HG02981 (cell line): ENCODE results near the gene TTC19.
"Not testable (repeated sequence)": the region's sequence is repeated elsewhere in the genome, so short reads cannot be mapped to it uniquely, and the experiment has no call there.

Experiments used
- ATAC-seq: cut with Tn5 transposase; IDR thresholded peaks from one replicate; pipeline ENCODE4 v1.9.1; 2021; ENCODE audit warnings: mild to moderate bottlenecking, moderate library complexity; ENCODE audit not compliant: unreplicated experiment

The TTC19 gene

DNA sequence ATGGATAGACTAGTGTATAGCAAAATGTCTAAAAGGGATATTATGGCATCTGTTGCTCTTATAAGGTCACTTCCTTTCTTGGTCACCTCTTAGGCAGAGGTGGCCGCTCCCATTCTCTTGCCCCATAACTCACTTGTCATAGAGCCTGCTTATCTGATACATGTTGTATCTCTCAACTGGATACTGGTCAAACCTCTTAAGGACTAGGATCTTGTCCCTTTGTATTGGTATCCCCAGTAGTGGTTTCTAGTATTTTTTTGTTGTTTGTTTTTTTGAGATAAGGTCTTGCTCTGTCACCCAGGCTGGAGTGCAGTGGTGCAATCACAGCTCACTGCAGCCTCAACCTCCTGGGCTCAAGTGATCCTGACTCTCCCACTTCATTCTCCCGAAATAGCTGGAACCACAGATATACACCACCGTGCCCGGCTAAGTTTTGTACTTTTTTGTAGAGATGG lies 27.1 kb upstream of the TTC19 start:
- ATAC-seq: no peak

GRCh38 chr17:15973016-15973415 lies 26.6 kb upstream of the TTC19 start:
- ATAC-seq: no peak

GRCh38 chr17:15973834-15974233 lies 25.8 kb upstream of the TTC19 start:
- ATAC-seq: no peak

GRCh38 chr17:15977894-15978293 lies 21.7 kb upstream of the TTC19 start:
- no peak for ATAC-seq

DNA sequence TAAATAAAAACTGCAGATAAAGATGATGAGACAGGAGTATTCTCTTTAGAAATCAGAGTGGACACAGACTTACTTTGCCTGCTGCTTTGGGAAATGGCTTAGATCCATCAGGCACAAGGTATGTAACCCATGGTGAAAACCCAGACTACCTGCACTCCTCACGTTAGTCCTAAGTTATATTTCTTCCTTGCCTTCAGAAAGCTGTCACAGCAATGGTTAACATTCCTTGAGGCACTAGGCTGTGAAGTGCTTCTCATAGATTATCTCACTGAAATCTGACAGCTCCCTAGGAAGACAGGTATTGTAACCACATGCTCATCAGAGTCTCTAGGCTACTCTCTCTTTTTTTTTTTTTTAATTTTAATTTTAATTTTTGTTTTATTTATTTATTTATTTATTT lies 21.0 kb upstream of the TTC19 start:
- ATAC-seq: no peak

- ATAC-seq: not testable (repeated sequence)
These were observed 20.6 kb upstream of the TTC19 start for GRCh38 chr17:15979013-15979412.

- ATAC-seq: peak; percentile 87
These were observed 18.4 kb upstream of the TTC19 start for GRCh38 chr17:15981208-15981607.

DNA sequence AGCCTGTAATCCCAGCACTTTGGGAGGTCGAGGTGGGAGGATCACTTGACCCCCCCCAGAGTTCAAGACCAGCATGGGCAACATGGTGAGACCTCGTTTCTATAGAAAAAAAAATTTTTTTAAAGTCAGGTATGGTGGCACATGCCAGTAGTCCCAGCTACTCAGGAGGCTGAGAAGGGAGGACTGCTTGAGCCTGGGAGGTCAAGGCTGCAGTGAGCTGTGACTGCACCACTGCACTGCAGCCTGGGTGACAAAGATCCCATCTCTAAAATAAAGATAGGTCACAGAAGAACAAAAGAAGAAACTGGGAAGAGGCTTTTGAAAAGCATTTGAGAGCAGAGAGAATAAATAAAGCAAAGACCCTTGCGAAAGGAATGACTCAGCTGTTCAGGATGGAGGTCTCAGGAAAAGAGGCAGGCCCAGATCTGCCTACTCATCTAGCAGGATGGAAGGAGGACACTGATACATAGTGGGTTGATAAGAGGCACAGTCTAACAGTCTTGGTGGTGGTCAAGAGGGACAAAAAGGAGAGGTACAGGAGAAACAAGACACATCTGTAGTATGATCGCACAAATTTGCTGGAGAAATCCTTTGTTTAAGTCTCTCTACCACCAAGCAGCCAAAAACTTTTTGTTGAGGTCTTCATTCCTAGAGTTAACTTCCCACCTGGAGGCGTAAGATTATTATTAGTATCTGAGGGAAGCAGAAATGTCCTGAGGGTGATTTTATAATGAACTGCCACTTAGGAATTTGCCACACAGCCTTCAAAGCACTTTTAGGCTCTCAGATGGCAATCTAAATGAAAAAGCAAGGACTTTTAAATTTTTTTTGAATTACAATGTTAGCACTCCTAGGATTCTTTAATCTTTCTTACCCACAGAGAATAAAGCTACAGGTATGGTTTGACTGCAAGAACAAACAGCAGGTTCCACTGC lies 17.7 kb upstream of the TTC19 start:
- no peak for ATAC-seq

- ATAC-seq: no peak
These were observed 3.3 kb upstream of the TTC19 start for GRCh38 chr17:15996322-15996721.

DNA sequence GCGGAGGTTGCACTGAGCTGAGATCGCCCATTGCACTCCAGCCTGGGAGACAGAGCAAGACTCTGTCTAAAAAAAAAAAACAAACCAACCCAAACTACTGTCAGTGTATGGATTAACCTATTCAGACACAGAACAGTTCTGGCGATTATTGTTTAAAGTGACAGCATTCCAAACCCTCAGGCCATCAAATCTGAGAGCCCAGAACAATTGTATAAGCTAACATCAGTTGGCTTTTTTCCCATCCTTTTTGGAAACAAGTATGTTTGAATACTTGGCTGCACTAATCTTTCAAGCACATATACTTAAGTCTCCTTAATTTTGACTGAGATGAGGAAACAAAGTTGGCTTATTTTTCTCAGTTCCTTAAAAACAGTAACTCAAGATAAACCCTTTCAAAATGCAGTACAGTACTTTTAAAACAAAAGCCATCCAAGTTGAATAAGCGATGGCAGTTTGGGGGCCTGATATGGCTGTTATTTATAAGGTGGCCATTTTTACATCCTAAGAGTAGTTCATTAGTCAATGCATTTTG lies 1.5 kb upstream of the TTC19 start:
- no peak for ATAC-seq

DNA sequence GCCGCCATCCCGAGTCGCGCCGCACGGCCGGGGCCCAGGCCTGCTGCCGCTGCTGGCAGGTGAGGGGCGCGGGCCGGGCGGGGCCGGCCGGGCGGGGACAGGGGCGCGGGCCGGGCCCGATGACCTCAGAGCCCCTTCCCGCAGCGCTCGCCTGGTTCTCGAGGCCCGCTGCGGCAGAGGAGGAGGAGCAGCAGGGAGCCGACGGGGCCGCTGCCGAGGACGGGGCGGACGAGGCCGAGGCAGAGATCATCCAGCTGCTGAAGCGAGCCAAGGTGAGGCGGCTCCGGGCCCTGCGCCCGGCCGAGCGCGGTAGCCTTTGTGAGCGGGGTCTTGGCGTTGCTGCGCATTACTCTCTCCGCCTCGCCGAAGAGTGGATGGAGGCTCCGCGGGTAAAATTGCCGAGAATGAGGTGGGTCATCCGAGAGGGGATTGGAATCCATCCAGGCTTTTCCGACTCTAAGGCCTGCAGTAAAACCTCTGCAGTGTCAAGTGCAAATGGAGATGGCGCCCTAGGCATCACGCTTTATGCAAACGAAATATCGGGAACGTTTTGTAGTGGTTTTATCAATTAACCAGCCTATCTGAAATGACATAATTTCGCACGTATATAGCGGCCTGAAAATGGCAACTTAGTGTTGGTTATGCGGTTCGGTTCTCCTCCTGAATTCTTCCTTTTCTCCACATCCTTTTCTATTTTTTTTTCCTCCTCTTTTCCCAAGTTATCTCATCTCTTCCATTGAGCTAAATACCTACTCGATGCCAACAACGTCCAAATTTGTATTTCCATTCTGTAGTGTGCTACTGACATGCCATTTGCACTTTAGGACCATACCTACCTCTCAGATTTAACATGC lies 577 bp downstream of the TTC19 start:
- peak; percentile 34 for ATAC-seq

DNA sequence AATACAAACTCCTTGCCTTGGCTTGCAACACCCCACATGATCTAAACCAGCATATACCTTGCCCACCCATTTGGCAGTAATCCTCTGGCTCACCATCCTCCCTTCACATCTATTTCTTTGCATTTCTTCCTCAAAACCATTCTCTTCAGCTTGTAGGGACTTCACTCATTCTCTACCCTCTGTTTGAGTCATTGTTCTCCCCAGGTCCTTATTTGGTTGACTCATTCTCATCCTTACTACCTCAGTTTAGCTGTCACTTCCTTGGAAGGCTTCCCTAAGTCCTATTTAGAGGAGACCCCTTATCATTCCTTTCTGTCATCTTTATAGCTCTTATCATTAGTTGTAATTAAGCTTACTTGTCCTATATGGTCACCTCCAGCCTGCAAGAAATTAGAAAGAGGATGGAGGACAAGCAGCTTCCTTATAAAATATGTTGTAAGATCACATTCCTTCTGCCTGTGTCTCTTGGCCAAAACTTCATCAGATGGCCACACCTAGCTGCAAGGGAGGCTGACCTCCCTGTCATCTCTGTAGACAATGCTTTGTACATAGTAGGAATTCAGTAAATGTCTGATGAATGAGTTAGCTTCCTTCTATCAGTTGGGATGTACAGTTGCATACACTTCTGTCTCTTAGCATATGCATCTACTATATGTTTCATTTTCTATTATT lies 1.7 kb downstream of the TTC19 start:
- ATAC-seq: no peak

GRCh38 chr17:16002708-16003260 lies 3.2 kb downstream of the TTC19 start:
- ATAC-seq: no peak

GRCh38 chr17:16003841-16004240 lies 4.2 kb downstream of the TTC19 start:
- no peak for ATAC-seq

DNA sequence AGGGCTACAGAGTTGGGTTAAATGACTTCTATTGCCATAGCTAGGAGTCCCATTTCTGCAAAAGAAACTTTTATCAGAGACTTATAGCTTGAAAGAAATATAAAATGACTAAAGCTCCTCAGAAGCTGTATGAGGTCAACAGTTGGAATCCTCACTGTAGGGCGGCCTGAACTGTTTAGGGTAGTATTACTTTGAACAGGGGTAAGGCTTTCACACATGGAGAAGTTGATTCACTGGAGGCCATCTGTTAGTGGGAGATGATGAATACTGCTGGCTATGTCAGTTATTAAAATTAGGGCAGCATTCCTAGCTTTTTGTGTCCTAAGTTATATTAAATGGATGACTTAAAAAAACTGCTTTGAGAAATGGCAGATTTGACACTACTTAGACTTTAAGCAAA lies 6.0 kb downstream of the TTC19 start:
- ATAC-seq: no peak

DNA sequence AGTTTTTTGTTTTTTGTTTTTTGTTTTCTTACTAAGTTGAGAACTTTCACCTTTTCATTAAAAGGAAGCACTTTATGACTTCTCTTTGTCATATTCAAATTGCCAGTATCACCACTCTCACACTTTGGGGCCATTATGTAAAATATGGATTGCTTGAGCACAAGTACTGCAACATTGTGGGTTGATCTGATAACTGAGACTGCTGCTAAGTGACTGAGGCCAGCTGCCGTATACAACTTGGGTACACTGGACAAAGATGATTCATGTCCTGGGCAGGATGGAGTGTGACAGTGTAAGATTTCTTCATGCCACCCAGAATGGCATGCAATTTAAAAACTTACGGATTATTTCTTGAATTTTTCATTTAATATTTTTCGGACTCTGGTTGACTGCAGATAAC lies 7.8 kb downstream of the TTC19 start:
- no peak for ATAC-seq

- ATAC-seq: no peak
These were observed 14.4 kb downstream of the TTC19 start for GRCh38 chr17:16013943-16014407.

DNA sequence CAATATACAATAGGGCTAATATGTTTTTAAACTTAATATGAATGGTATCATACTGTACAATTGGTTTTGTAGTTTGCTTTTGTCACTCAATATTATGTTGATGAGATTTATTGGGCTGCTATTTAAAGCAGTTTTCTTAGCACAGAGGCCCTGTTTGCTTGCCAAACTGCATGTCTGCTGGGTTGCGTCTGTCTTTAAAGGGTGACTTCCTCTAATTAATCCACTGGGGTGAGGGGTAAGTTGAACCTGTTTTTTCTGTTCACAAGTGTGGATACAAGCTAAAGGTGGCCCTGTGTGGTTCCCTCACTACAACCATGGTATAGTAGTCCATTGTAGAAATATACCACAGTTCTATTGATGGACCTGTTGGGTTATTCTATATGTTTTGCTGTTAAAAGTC lies 19.7 kb downstream of the TTC19 start:
- ATAC-seq: no peak

- ATAC-seq: no peak
These were observed 24.3 kb downstream of the TTC19 start for GRCh38 chr17:16023881-16024280.

DNA sequence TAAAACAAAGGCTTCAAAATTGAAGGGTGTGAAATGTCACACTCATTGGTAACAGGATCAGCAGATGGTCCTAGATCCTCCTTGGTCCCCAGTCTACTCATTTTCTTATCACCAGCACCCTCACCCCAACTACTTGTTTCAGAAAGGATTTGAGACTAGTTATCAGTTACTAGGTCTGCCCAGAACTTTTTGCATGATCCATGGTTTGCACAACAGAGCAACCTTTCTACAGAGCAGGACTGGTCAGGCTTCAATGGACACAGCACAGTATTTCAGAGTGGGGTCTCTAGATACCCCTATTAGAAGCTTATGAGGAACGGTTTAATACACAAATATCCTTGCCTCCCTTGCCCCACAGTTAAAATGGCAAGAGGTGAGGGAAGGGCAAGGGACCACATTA lies 25.6 kb downstream of the TTC19 start:
- ATAC-seq: no peak

- no peak for ATAC-seq
These were observed 27.3 kb downstream of the TTC19 start for GRCh38 chr17:16026895-16027294.
